Adipocyte (in vitro differentiated cells): ENCODE data around the gene TMEM185A.
"Not testable (repeated sequence)": the region's sequence is repeated elsewhere in the genome, so short reads cannot be mapped to it uniquely, and the experiment has no call there.

Source experiments
- DNase-seq: peaks from one replicate; pipeline ENCODE4 v3.0.0-alpha.2; 2015; ENCODE audit warnings: low read depth
- H3K27me3 ChIP-seq: replicated peaks from 2 replicates; pipeline ENCODE4 v1.7.0; 2013; ENCODE audit warnings: mild to moderate bottlenecking, low read length, moderate library complexity; ENCODE audit not compliant: control insufficient read depth, insufficient read depth
- H3K36me3 ChIP-seq: 2 replicates; pipeline ENCODE4 v1.7.0; 2013; ENCODE audit warnings: low read length, mild to moderate bottlenecking, moderate library complexity; ENCODE audit not compliant: control insufficient read depth, insufficient read depth, severe bottlenecking
- H3K4me1 ChIP-seq: 2 replicates; pipeline ENCODE4 v1.7.0; 2013; ENCODE audit warnings: mild to moderate bottlenecking, low read length, moderate library complexity; ENCODE audit not compliant: control insufficient read depth, insufficient read depth
- H3K4me3 ChIP-seq: 2 replicates; pipeline ENCODE4 v1.7.0; 2013; ENCODE audit warnings: mild to moderate bottlenecking, low read length, moderate library complexity
- H3K9ac ChIP-seq: 2 replicates; pipeline ENCODE4 v1.7.0; 2013; ENCODE audit warnings: mild to moderate bottlenecking, low read length, moderate library complexity
- H3K9me3 ChIP-seq: 2 replicates; pipeline ENCODE4 v1.7.0; 2013; ENCODE audit warnings: mild to moderate bottlenecking, low read length, moderate library complexity; ENCODE audit not compliant: control insufficient read depth

Gene TMEM185A

DNA sequence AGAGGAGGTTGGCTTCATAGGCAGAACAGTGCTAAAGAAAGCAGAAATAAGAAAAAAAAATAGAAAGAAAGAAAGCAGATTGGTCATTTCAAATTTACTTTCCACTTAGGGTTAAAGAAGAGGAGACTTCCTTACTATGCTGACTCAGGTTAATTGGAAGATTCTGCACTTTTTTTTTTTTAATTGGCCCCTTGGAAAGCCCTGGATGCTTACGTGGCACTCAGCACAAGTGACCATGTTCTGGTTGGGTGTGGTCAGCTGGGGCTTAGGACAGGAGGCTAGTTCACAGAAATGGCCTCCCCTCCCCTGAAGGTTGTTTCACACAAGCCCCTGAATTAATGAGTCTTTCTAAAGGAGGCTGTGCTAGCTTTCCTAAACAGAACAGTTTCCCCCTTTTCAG, 58.8 kb downstream of the TMEM185A start:
- Histone ChIP-seq H3K27me3 (peaks cover 14% of the 10 kb centered on the region), H3K9me3 (no peaks in the 10 kb centered on the region), H3K36me3 (no peaks in the 10 kb centered on the region), H3K4me1 (no peaks in the 10 kb centered on the region), H3K9ac (no peak overlapping the region), H3K4me3 (no peak overlapping the region)
- no peak for DNase-seq

DNA sequence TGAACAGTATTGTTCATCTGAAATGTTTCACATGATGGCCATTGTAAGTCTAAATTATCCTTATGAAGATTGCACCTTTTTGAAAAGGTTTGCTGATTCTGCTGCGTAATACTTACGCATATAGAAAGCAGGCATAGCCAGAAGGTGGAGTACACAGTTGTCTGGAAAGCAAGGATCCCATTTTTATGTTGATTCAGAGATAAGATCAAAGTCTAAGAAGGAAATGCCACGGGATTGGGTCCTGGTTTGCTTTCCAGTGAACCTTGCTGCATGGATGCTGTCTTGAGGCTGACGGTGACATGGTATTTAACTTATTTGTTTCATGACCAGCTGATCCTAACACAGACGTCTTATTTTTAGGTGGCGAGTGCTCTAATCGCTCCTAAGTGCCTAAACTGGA, 59.8 kb downstream of the TMEM185A start:
- no peak for DNase-seq
- Histone ChIP-seq H3K36me3 (no peaks in the 10 kb centered on the region), H3K9me3 (no peaks in the 10 kb centered on the region), H3K9ac (no peak overlapping the region), H3K27me3 (peaks cover 24% of the 10 kb centered on the region), H3K4me3 (no peak overlapping the region), H3K4me1 (no peaks in the 10 kb centered on the region)

DNA sequence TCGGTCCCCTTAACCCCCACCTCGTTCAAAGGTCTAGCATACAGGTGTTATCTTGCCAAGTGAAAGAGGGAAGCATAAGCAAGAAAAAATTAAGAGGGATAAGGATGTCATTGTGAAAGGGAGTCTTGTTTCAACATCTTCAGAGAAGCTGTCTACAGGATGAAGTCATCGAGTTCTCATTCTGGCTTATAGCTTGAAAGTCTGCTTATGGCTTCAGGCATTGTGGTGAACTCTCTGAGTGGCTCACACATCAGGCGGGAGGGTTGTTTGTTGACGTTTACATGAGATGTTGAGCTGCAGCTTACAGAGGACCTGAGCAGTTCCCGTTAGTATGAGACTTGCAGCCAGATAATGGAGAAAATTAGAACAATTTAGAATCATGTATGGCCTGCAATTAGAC, 60.9 kb downstream of the TMEM185A start:
- Histone ChIP-seq H3K27me3 (peaks cover 24% of the 10 kb centered on the region), H3K4me1 (no peaks in the 10 kb centered on the region), H3K9ac (no peak overlapping the region), H3K36me3 (no peaks in the 10 kb centered on the region), H3K9me3 (no peaks in the 10 kb centered on the region), H3K4me3 (no peak overlapping the region)
- DNase-seq: peak; percentile 83

DNA sequence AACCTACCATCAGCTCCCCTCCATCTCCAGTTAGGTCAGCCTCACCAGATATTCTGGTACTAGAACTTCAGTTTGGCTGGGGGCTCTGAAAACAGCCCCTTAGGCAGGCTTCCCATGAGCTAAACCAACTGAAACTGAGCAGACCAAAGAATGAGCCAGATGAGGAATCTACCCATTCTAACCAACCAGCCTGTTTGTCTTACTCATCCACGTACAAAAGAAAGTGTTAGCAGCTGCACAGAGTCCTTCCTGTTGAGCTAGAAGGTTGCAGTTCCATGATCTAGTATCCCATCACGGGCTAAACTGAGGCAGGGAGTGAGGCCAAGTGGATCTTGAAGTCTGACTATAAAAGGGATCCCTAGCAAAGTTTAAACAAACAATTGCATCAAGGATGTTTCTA, 61.8 kb downstream of the TMEM185A start:
- Histone ChIP-seq H3K4me3 (no peak overlapping the region), H3K9ac (no peak overlapping the region), H3K27me3 (peaks cover 24% of the 10 kb centered on the region), H3K36me3 (no peaks in the 10 kb centered on the region), H3K4me1 (no peaks in the 10 kb centered on the region), H3K9me3 (no peaks in the 10 kb centered on the region)
- DNase-seq: no peak

DNA sequence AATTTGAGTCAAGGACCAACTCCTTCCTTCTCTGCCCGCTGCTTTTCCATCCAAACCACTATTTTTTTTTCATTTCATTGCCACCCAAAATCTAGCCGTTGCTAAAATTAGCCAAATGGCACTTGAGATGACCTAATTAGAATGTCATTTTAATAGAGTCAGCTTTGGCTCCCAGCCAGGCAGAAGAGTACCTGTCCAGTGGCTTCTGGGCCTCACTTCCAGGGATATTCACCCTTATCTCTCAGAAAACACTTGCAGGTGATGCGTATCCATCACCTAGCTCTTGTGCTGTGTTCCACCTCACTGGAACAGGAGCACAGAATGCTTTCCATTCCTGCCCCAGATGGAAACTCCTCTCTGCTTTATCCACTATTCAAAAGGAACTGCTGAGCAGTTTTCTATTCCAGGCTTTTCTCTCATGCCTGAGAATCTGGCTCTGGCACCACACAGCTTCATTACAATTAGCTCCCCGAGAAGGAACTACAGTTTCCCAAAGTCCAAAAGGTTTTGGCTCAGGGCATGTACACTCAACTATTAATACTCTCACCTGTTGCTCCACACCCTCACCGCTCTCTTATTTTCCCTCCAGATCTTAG, 62.8 kb downstream of the TMEM185A start:
- no peak for DNase-seq

DNA sequence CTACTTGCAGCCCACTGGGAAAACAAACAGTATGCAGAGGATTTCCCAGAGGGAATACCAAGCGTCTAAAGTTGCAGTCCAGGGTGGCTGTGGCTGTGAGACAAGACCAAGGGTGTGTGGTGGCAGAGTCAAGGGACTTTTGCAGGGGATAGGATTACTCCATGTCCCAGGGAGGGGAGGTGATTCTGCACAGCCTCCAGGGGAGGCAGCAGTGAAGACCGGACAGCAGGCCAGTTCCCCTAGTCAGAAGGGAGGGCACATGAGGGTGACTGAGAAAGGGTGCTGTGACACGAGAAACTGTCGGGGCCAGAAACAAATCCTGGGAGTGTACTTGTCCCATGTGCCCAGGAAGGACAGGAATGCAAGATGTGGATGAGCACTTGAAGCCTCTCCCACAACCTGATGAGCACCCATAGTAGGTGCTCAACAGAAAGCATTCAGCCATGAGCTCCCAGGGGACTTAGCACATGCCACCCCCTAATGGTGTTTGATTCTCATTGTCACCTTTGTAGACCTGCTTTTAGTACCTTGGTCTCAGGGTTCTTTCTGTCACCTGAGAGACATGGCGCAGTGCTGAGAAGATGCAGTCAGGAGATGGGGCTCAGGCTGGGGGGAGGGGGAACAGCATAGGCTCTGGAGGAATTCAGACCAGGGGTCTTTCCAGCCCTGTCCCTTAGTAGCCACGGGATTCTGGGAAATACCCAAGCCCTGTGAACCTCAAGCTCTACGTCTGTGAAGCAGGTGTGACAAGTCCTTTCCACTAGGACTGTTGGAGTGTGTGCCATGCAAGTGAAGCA, 63.8 kb downstream of the TMEM185A start:
- no peak for DNase-seq
- H3K9ac ChIP-seq: no peak overlapping the region
- peaks cover 28% of the 10 kb centered on the region for H3K27me3 ChIP-seq

More for the DNA sequence above, 62.8 kb downstream of the TMEM185A start:
- H3K36me3 ChIP-seq: no peaks in the 10 kb centered on the region
- no peaks in the 10 kb centered on the region for H3K4me1 ChIP-seq
- H3K9ac ChIP-seq: no peak overlapping the region
- H3K4me3 ChIP-seq: no peak overlapping the region
- no peaks in the 10 kb centered on the region for H3K9me3 ChIP-seq
- H3K27me3 ChIP-seq: peaks cover 24% of the 10 kb centered on the region

DNA sequence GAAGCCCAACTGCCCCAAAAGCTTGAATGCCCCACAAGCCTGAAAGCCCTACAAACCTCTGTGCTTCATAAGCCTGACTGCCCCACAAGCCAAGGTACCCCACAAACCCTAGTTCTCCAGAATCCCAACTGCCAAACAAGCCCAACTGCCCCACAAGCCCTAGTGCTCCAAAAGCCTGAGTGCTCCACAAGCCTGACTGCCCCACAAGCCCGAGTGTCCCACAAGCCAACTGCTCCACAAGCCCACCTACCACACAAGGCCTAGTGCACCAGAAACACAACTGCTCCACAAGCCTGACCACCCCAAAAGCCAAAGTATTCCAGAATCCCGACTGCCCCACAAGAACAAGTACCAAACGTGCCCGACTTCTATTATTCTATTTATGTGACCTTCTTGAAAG, 68.2 kb downstream of the TMEM185A start:
- Histone ChIP-seq H3K27me3 (peaks cover 19% of the 10 kb centered on the region), H3K9me3 (peaks cover 2% of the 10 kb centered on the region), H3K9ac (no peak overlapping the region), H3K4me3 (no peak overlapping the region), H3K4me1 (no peaks in the 10 kb centered on the region), H3K36me3 (no peaks in the 10 kb centered on the region)
- DNase-seq: no peak

More for the DNA sequence above, 63.8 kb downstream of the TMEM185A start:
- Histone ChIP-seq H3K4me1 (no peaks in the 10 kb centered on the region), H3K36me3 (no peaks in the 10 kb centered on the region), H3K9me3 (no peaks in the 10 kb centered on the region), H3K4me3 (no peak overlapping the region)

DNA sequence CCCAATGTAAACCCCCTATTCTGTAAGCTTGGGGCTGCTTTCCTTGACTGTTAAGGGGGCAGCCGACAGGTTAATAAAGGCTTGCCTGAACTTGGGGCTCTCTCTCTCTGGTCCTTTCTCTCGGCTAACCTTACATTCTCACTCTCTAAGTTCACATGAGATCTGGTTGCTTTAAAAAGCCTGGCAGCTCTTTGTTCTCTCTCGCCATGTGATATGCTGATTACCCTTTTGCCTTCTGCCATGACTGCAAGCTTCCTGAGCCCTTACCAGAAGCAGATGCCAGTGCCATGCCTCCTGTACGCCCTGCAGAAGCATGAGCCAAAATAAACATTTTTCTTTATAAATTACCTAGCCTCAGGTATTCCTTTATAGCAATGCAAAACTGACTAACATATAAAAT, 76.3 kb downstream of the TMEM185A start:
- H3K4me3 ChIP-seq, DNase-seq, H3K9ac ChIP-seq, H3K27me3 ChIP-seq, H3K9me3 ChIP-seq, H3K36me3 ChIP-seq, H3K4me1 ChIP-seq: not testable (repeated sequence)

DNA sequence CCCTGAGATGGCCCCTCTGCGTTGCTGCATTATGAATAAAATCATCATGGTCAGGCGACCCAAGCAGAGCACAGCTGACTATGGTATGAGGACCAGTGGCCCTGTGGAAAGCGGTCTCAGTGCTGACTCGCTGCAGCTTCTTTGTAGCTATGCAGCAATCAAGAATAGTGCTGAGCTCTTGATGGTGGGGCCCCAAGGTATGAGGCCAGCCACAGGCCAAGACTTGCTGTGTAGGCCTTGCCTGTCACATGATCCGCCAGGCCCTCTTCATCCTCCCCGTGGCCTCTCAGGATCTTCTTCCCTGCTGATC, 79.7 kb downstream of the TMEM185A start:
- not testable (repeated sequence) for H3K4me3 ChIP-seq, H3K4me1 ChIP-seq, H3K9me3 ChIP-seq, DNase-seq, H3K9ac ChIP-seq, H3K36me3 ChIP-seq, H3K27me3 ChIP-seq

DNA sequence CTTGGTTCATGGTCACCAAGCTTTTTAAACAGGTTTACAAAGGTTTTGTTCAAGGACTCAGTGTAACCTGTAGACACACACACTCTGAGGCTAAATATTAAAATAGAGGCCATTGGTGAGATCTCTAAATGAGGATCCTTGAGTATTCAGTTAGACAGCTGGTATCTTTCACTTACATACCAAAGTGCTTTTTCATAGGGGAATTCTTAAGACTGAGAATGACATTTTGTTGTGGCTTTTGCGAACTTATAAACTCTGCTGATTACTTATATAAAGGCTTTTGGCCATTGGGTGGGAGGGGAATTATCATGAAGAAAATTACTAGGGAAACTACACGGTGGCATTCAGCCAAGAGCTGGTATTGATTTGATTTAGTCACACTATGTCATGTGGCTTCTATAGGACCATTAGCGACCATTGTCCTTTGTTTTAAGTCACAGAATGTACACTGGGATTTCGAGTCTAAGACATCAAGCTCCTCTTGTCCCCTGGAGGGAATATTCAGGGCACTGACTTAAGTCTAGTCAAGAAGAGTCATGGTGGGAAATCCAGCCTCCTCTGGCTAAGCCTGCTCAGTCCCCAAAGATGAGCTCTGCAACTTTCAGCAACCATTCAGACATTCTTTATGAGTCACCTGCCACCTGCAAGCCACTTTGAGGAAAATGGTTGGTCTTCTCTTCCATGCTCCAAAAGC, 80.2 kb downstream of the TMEM185A start:
- H3K4me3 ChIP-seq, H3K27me3 ChIP-seq, H3K36me3 ChIP-seq, H3K9me3 ChIP-seq, H3K9ac ChIP-seq, DNase-seq, H3K4me1 ChIP-seq: not testable (repeated sequence)

DNA sequence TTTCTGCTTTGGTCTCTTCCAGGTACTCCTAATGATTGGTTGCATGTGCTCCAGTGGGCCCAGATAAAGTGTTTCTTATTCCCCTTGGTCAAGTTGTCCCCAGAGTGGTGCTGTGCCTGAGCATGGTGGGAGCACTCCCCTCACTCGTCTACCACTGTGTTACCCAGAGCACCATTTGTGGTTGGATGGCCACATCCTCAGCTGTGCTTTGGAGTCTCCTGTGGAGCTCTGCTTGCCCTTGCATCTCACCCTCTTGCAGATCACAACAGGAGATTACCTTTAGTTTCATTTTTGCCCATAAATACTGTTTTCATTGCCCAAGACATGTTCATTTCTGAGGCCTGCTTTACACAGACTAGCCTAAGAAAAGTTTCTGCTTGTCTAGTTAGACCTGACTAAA, 81.1 kb downstream of the TMEM185A start:
- not testable (repeated sequence) for H3K36me3 ChIP-seq, H3K27me3 ChIP-seq, H3K4me1 ChIP-seq, H3K9me3 ChIP-seq, DNase-seq, H3K4me3 ChIP-seq, H3K9ac ChIP-seq
